HG03159 (cell line): ENCODE results near the gene EIF2B4.
"Not testable (repeated sequence)": the region's sequence is repeated elsewhere in the genome, so short reads cannot be mapped to it uniquely, and the experiment has no call there.

Source experiments
- ATAC-seq: cut with Tn5 transposase; IDR thresholded peaks from one replicate; pipeline ENCODE4 v1.9.1; 2021; ENCODE audit warnings: mild to moderate bottlenecking, moderate library complexity; ENCODE audit not compliant: unreplicated experiment

Gene EIF2B4

GRCh38 chr2:27350106-27350693 lies 19.9 kb downstream of the EIF2B4 start:
- ATAC-seq: no peak

DNA sequence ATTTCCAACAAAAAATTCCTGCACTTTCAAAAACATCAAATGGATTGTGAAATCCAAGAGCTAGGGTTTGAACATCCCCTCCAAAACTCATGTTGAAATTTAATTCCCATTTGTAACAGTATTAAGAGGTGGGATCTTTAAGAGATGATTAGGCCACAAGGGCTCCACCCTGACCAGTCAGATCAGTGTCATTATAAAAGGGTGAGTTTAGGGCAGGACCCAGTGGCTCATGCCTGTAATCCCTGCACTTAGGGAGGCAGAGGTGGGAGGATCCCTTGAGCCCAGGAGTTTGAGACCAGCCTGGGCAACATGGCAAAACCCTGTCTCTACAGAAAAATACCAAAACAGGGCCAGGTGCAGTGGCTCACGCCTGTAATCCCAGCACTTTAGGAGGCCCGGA lies 22.5 kb downstream of the EIF2B4 start:
- no peak for ATAC-seq

- ATAC-seq: no peak
These were observed 34.0 kb downstream of the EIF2B4 start for GRCh38 chr2:27336173-27336572.

DNA sequence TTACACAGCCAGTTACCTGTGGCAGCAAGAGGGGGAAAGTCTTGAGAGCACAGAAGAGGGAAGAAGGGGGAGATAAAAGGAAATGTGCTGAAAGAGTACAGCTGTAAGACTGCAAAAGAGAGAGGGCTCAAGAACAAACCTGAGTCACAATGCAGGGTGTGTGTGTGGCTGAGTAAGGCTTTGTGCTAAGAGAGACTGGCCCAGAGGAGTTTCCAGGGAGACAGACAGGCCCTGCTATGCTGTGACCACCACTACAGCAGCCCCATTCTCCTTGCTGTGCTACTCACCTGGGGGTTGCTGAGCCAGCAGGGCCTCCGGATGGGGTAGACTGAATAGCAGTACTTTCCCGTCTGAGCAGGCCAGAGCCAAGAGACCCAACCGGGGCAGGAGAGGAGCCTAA lies 34.8 kb downstream of the EIF2B4 start:
- ATAC-seq: no peak

DNA sequence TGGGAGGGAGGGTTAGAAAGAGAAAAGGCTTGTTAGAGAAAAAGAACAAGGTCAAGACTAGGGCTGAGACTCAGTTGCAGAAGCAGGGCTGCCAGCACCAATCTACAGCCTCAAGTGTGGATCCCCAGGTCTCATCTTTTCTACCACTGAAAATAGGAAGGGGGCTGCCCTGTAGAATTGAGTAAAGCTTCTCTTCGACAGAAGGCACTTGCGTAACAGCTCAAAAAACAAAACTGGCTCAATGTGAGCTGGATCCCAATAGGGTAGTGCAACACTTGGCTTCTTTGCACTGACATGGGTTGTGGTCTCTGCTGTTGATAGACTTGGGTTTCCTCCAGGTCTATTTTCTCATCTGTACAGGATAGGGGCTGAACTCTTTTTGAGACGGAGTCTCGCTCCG lies 45.4 kb downstream of the EIF2B4 start:
- no peak for ATAC-seq

- no peak for ATAC-seq
These were observed 46.4 kb downstream of the EIF2B4 start for GRCh38 chr2:27323596-27324285.

GRCh38 chr2:27322766-27323595 lies 47.2 kb downstream of the EIF2B4 start, which contains the start of gene MPV17:
TSS of gene MPV17 (minus strand) at chr2:27323097. CDS start at chr2:27322517, 580 bp downstream.
- peak; percentile 93 for ATAC-seq

GRCh38 chr2:27322301-27322765 lies 47.8 kb downstream of the EIF2B4 start:
- ATAC-seq: no peak

- ATAC-seq: no peak
These were observed 49.1 kb downstream of the EIF2B4 start for GRCh38 chr2:27320958-27321543.

- ATAC-seq: not testable (repeated sequence)
These were observed 50.3 kb downstream of the EIF2B4 start for GRCh38 chr2:27319839-27320238.

GRCh38 chr2:27316655-27317412 lies 53.3 kb downstream of the EIF2B4 start:
- ATAC-seq: no peak

GRCh38 chr2:27315122-27315521 lies 55.0 kb downstream of the EIF2B4 start:
- ATAC-seq: no peak

GRCh38 chr2:27314709-27315108 lies 55.4 kb downstream of the EIF2B4 start:
- ATAC-seq: no peak
